Esophagus muscularis mucosa (tissue), 3 donors: ENCODE data around the gene ASIC2.

ENCODE experiments used
- EP300 ChIP-seq: sonication (generic); formaldehyde crosslinking; IDR thresholded peaks from one replicate; pipeline ENCODE4 v1.6.1; 2017; ENCODE audit warnings: antibody characterized with exemption
- TF ChIP-seq, protein P1 (sequence below), 3 experiments: fragments of 200-600 bp in 2 of 3; fragments of 450-650 bp in 1 of 3; sonication (generic) in 2 of 3; IDR thresholded peaks; one replicate each; pipeline ENCODE4 v1.5.1; 2017 to 2019; ENCODE audit warnings: antibody characterized with exemption in 3 of 3, mild to moderate bottlenecking in 2 of 3, moderate library complexity in 1 of 3

GRCh38 chr17:33137426-33137825, 155.7 kb downstream of the ASIC2 start:
- TF ChIP-seq, protein P1, sequence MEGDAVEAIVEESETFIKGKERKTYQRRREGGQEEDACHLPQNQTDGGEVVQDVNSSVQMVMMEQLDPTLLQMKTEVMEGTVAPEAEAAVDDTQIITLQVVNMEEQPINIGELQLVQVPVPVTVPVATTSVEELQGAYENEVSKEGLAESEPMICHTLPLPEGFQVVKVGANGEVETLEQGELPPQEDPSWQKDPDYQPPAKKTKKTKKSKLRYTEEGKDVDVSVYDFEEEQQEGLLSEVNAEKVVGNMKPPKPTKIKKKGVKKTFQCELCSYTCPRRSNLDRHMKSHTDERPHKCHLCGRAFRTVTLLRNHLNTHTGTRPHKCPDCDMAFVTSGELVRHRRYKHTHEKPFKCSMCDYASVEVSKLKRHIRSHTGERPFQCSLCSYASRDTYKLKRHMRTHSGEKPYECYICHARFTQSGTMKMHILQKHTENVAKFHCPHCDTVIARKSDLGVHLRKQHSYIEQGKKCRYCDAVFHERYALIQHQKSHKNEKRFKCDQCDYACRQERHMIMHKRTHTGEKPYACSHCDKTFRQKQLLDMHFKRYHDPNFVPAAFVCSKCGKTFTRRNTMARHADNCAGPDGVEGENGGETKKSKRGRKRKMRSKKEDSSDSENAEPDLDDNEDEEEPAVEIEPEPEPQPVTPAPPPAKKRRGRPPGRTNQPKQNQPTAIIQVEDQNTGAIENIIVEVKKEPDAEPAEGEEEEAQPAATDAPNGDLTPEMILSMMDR (IDR thresholded peaks at IDR 0.05): no peak
- TF ChIP-seq EP300: no peak
